ENCODE measurements around the gene AATK.

DNA sequence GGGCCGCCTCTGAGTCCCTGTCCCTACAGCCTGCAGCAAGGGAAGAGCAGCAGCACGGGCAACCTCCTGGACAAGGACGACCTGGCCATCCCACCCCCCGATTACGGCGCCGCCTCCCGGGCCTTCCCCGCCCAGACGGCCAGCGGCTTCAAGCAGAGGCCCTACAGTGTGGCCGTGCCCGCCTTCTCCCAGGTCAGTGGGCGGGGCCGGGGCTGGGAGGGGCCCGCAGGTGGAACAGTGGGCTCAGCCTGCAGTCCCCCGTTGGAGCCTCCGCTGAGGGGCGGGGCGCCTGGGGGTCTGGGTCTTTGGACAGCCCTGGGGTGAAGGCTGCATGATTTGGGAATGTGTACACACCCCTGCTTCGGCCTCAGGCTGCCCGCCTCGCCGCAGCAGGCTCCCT, 59.3 kb downstream of the AATK start:
- TF ChIP-seq TAF1 (IDR thresholded peaks at IDR 0.05; ENCODE audit: borderline replicate concordance, low read depth, low read length) (no peak), POLR2A (IDR thresholded peaks at IDR 0.05; ENCODE audit: low read depth, low read length) (no peak)
